PC-3 (cell line): ENCODE results near the gene LTA. TPM values are rescaled to one million over a fixed set of nuclear protein-coding genes. Genes with fewer than 3 reads are reported as not detected.

Experiments used
- ATAC-seq: fragments of 200-7000 bp; cut with Tn5 transposase; 2 replicates; pipeline ENCODE4 v1.9.1; 2020; ENCODE audit warnings: mild to moderate bottlenecking, moderate library complexity
- BruUV-seq: library from RNA; stranded (reverse); fragments of 400-500 nt; replicated peaks from 2 replicates; lab custom pipeline; 2021; lab: Mats Ljungman, UMichigan
- CTCF ChIA-PET: fragments of 300-600 bp; sonication (Branson Sonifier 250); formaldehyde crosslinking; loops from one replicate; lab custom pipeline; 2022; ENCODE audit warnings: antibody characterized with exemption; lab: Charles Lee
- POLR2A ChIA-PET: fragments of 300-600 bp; sonication (Branson Sonifier 250); formaldehyde crosslinking; loops from one replicate; lab custom pipeline; 2022; ENCODE audit warnings: antibody characterized with exemption; ENCODE audit not compliant: unreplicated experiment; lab: Charles Lee
- DNase-seq: peaks from one replicate; pipeline ENCODE4 v3.0.0-alpha.2; 2015
- H2AFZ ChIP-seq: fragments of 300-600 bp; sonication (generic); 2 replicates; pipeline ENCODE4 v1.6.0; 2016; ENCODE audit warnings: antibody characterized with exemption, low read length
- H3F3A ChIP-seq: fragments of 300-600 bp; sonication (generic); one replicate; pipeline ENCODE4 v1.6.0; 2017; ENCODE audit warnings: antibody characterized with exemption, low read length, control low read depth, mild to moderate bottlenecking; ENCODE audit not compliant: unreplicated experiment
- H3K27ac ChIP-seq: fragments of 300-600 bp; sonication (generic); 2 replicates; pipeline ENCODE4 v1.5.1; 2016; ENCODE audit warnings: mild to moderate bottlenecking, low read length
- H3K27me3 ChIP-seq: fragments of 300-600 bp; sonication (generic); 2 replicates; pipeline ENCODE4 v1.6.1; 2016; ENCODE audit warnings: low read length, mixed read lengths
- H3K36me3 ChIP-seq: fragments of 300-600 bp; sonication (generic); 2 replicates; pipeline ENCODE4 v1.6.1; 2016; ENCODE audit warnings: low read depth, mixed run types, low read length, mixed read lengths
- H3K4me1 ChIP-seq: fragments of 300-600 bp; sonication (generic); 2 replicates; pipeline ENCODE4 v1.5.1; 2016; ENCODE audit warnings: low read length; ENCODE audit not compliant: insufficient read depth
- H3K4me2 ChIP-seq: fragments of 300-600 bp; sonication (generic); 2 replicates; pipeline ENCODE4 v1.6.0; 2016; ENCODE audit warnings: low read length
- H3K4me3 ChIP-seq: fragments of 300-600 bp; sonication (generic); 2 replicates; pipeline ENCODE4 v1.5.1; 2016; ENCODE audit warnings: mild to moderate bottlenecking, low read length, mixed read lengths
- H3K79me2 ChIP-seq: fragments of 300-600 bp; sonication (generic); 2 replicates; pipeline ENCODE4 v1.6.1; 2017; ENCODE audit warnings: low read length, mixed read lengths
- H3K9ac ChIP-seq: fragments of 300-600 bp; sonication (generic); 2 replicates; pipeline ENCODE4 v1.6.0; 2016; ENCODE audit warnings: mild to moderate bottlenecking, low read length
- H3K9me2 ChIP-seq: fragments of 300-600 bp; sonication (generic); replicated peaks from 2 replicates; pipeline ENCODE4 v1.6.1; 2016; ENCODE audit warnings: mixed run types, low read length, mixed read lengths
- H3K9me3 ChIP-seq: fragments of 300-600 bp; sonication (generic); 2 replicates; pipeline ENCODE4 v1.6.1; 2016; ENCODE audit warnings: low read length, mixed read lengths
- H4K20me1 ChIP-seq: fragments of 300-600 bp; sonication (generic); 2 replicates; pipeline ENCODE4 v1.6.1; 2016; ENCODE audit warnings: low read length, mixed read lengths
- CTCF ChIP-seq: fragments of 300-600 bp; sonication (generic); conservative IDR thresholded peaks from 2 replicates; pipeline ENCODE4 v1.5.1; 2017; ENCODE audit warnings: antibody characterized with exemption, low read depth, mild to moderate bottlenecking, low read length
- EZH2 ChIP-seq: fragments of 300-600 bp; sonication (generic); IDR thresholded peaks from one replicate; pipeline ENCODE4 v1.6.1; 2017; ENCODE audit warnings: antibody characterized with exemption, mild to moderate bottlenecking, low read length; ENCODE audit not compliant: unreplicated experiment
- EZH2phosphoT487 ChIP-seq: fragments of 300-600 bp; sonication (generic); IDR thresholded peaks from 2 replicates; pipeline ENCODE4 v1.6.1; 2018; ENCODE audit warnings: mild to moderate bottlenecking, antibody characterized with exemption, low read length, borderline replicate concordance
- intact Hi-C: fragments of 100-400 bp; cut with micrococcal nuclease; formaldehyde crosslinking; loops from 2 replicates; pipeline ENCODE4 v1.9.0; 2023
- total RNA-seq: library from RNA; depleted of rRNA; stranded (reverse); fragments of >200 nt; gene quantifications from 2 replicates; pipeline ENCODE4 v1.2.3, GENCODE V29; 2014

The LTA gene
- total RNA-seq, 1 experiment from 2014 or later, result not detected

DNA sequence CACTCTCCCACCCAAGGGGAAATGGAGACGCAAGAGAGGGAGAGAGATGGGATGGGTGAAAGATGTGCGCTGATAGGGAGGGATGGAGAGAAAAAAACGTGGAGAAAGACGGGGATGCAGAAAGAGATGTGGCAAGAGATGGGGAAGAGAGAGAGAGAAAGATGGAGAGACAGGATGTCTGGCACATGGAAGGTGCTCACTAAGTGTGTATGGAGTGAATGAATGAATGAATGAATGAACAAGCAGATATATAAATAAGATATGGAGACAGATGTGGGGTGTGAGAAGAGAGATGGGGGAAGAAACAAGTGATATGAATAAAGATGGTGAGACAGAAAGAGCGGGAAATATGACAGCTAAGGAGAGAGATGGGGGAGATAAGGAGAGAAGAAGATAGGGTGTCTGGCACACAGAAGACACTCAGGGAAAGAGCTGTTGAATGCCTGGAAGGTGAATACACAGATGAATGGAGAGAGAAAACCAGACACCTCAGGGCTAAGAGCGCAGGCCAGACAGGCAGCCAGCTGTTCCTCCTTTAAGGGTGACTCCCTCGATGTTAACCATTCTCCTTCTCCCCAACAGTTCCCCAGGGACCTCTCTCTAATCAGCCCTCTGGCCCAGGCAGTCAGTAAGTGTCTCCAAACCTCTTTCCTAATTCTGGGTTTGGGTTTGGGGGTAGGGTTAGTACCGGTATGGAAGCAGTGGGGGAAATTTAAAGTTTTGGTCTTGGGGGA lies 4.0 kb downstream of the LTA start:
- intact Hi-C loops, result no loop called here
- H3K9me3 ChIP-seq, result no peaks in the 10 kb centered on the region
- H3K9ac ChIP-seq, result no peak overlapping the region
- POLR2A ChIA-PET, result no interaction called here
- DNase-seq, result no peak
- H3K4me3 ChIP-seq, result no peak overlapping the region
- CTCF ChIA-PET, result interaction anchor here (0.6 kb wide), 1 partner anchor 62 kb away, joined by 5 read pairs; no protein-coding TSS in a partner anchor
- BruUV-seq, result no TSS peak
- no peaks in the 10 kb centered on the region for H3F3A ChIP-seq
- H3K4me1 ChIP-seq, result 0 out of 2 replicates have a peak, but pooled peaks cover 8% of the 10 kb centered on the region
- ATAC-seq, result no peak
- no peaks in the 10 kb centered on the region for H3K9me2 ChIP-seq
- no peaks in the 10 kb centered on the region for H3K79me2 ChIP-seq
- no peaks in the 10 kb centered on the region for H3K27me3 ChIP-seq
- no peak overlapping the region for H2AFZ ChIP-seq
- no peaks in the 10 kb centered on the region for H4K20me1 ChIP-seq
- TF ChIP-seq CTCF (no peak), EZH2 (no peak), EZH2phosphoT487 (no peak)
- H3K27ac ChIP-seq, result no peak overlapping the region
- H3K4me2 ChIP-seq, result no peak overlapping the region
- no peaks in the 10 kb centered on the region for H3K36me3 ChIP-seq

DNA sequence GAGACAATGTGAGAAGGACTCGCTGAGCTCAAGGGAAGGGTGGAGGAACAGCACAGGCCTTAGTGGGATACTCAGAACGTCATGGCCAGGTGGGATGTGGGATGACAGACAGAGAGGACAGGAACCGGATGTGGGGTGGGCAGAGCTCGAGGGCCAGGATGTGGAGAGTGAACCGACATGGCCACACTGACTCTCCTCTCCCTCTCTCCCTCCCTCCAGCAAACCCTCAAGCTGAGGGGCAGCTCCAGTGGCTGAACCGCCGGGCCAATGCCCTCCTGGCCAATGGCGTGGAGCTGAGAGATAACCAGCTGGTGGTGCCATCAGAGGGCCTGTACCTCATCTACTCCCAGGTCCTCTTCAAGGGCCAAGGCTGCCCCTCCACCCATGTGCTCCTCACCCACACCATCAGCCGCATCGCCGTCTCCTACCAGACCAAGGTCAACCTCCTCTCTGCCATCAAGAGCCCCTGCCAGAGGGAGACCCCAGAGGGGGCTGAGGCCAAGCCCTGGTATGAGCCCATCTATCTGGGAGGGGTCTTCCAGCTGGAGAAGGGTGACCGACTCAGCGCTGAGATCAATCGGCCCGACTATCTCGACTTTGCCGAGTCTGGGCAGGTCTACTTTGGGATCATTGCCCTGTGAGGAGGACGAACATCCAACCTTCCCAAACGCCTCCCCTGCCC lies 4.9 kb downstream of the LTA start:
- H3K9ac ChIP-seq, result no peak overlapping the region
- H3K4me1 ChIP-seq, result peaks cover 11% of the 10 kb centered on the region; the same call in 1 of the 2 replicates
- BruUV-seq, result no TSS peak
- no peak overlapping the region for H2AFZ ChIP-seq
- CTCF ChIA-PET, result interaction anchor here (0.6 kb wide), 1 partner anchor 21 kb away, joined by 3 read pairs; no protein-coding TSS in a partner anchor
- no peaks in the 10 kb centered on the region for H3K79me2 ChIP-seq
- H3K27ac ChIP-seq, result no peak overlapping the region
- ATAC-seq (no peak), DNase-seq (no peak)
- H4K20me1 ChIP-seq, result no peaks in the 10 kb centered on the region
- POLR2A ChIA-PET, result interaction anchor here (0.6 kb wide), 1 partner anchor 341 kb away, joined by 7 read pairs; no protein-coding TSS in a partner anchor
- TF ChIP-seq EZH2 (no peak), EZH2phosphoT487 (no peak), CTCF (no peak)
- no peak overlapping the region for H3K4me3 ChIP-seq
- no peaks in the 10 kb centered on the region for H3K36me3 ChIP-seq
- H3K9me3 ChIP-seq, result no peaks in the 10 kb centered on the region
- no peak overlapping the region for H3K4me2 ChIP-seq
- intact Hi-C loops, result no loop called here
- no peaks in the 10 kb centered on the region for H3K27me3 ChIP-seq
- no peaks in the 10 kb centered on the region for H3K9me2 ChIP-seq
- no peaks in the 10 kb centered on the region for H3F3A ChIP-seq
